ENCODE results near the gene TTC19.

Gene TTC19

GRCh38 chr17:15999141-15999973 is at the start of gene TTC19, which contains the start of gene ZSWIM7:
TTC19 (plus strand) TSS chr17:15999824; CDS start chr17:15999849, 25 bp downstream.
ZSWIM7 (minus strand) TSS chr17:15999704; CDS start chr17:15999594, 110 bp downstream.
- DNase-seq = peak; percentile 96
- TF ChIP-seq GATA1 (IDR thresholded peaks at IDR 0.05; ENCODE audit: low read depth, low read length) (no peak), POLR2A (IDR thresholded peaks at IDR 0.05; ENCODE audit: low read length) (peak; percentile 96)

GRCh38 chr17:15951368-15952047 is 48.1 kb upstream of the TTC19 start:
- TF ChIP-seq GATA1 (IDR thresholded peaks at IDR 0.05; ENCODE audit: low read depth, low read length) = no peak
- TF ChIP-seq POLR2A (IDR thresholded peaks at IDR 0.05; ENCODE audit: low read length) = no peak

GRCh38 chr17:15952048-15952532 is 47.5 kb upstream of the TTC19 start:
- TF ChIP-seq POLR2A (IDR thresholded peaks at IDR 0.05; ENCODE audit: low read length) (no peak), GATA1 (IDR thresholded peaks at IDR 0.05; ENCODE audit: low read depth, low read length) (no peak)
- DNase-seq = peak in 1 of 2 experiments; percentile 42

More at GRCh38 chr17:15951368-15952047, 48.1 kb upstream of the TTC19 start:
- DNase-seq = no peak

GRCh38 chr17:15952916-15953790 is 46.5 kb upstream of the TTC19 start:
- TF ChIP-seq POLR2A (IDR thresholded peaks at IDR 0.05; ENCODE audit: low read length) (no peak), GATA1 (IDR thresholded peaks at IDR 0.05; ENCODE audit: low read depth, low read length) (no peak)
- no peak for DNase-seq

GRCh38 chr17:15954222-15954621 is 45.4 kb upstream of the TTC19 start:
- DNase-seq = no peak
- TF ChIP-seq POLR2A (IDR thresholded peaks at IDR 0.05; ENCODE audit: low read length) (no peak), GATA1 (IDR thresholded peaks at IDR 0.05; ENCODE audit: low read depth, low read length) (no peak)

GRCh38 chr17:15955793-15956541 is 43.7 kb upstream of the TTC19 start:
- peak; percentile 76 to 83 for DNase-seq

GRCh38 chr17:15957206-15957605 is 42.4 kb upstream of the TTC19 start:
- peak; percentile 87 to 89 for DNase-seq
- TF ChIP-seq POLR2A (IDR thresholded peaks at IDR 0.05; ENCODE audit: low read length) = peak; percentile 42
- TF ChIP-seq GATA1 (IDR thresholded peaks at IDR 0.05; ENCODE audit: low read depth, low read length) = no peak

More at GRCh38 chr17:15955793-15956541, 43.7 kb upstream of the TTC19 start:
- no peak for TF ChIP-seq POLR2A (IDR thresholded peaks at IDR 0.05; ENCODE audit: low read length)
- no peak for TF ChIP-seq GATA1 (IDR thresholded peaks at IDR 0.05; ENCODE audit: low read depth, low read length)

- no peak for DNase-seq
- TF ChIP-seq POLR2A (IDR thresholded peaks at IDR 0.05; ENCODE audit: low read length) = no peak
- no peak for TF ChIP-seq GATA1 (IDR thresholded peaks at IDR 0.05; ENCODE audit: low read depth, low read length)
These were observed 41.9 kb upstream of the TTC19 start for GRCh38 chr17:15957608-15958307.

GRCh38 chr17:15958484-15958854 is 41.2 kb upstream of the TTC19 start:
- no peak for TF ChIP-seq POLR2A (IDR thresholded peaks at IDR 0.05; ENCODE audit: low read length)
- no peak for TF ChIP-seq GATA1 (IDR thresholded peaks at IDR 0.05; ENCODE audit: low read depth, low read length)
- DNase-seq = no peak

GRCh38 chr17:15963670-15964110 is 35.9 kb upstream of the TTC19 start:
- TF ChIP-seq POLR2A (IDR thresholded peaks at IDR 0.05; ENCODE audit: low read length) = no peak
- no peak for TF ChIP-seq GATA1 (IDR thresholded peaks at IDR 0.05; ENCODE audit: low read depth, low read length)
- DNase-seq = peak in 1 of 2 experiments; percentile 29

- TF ChIP-seq POLR2A (IDR thresholded peaks at IDR 0.05; ENCODE audit: low read length) (no peak), GATA1 (IDR thresholded peaks at IDR 0.05; ENCODE audit: low read depth, low read length) (no peak)
- DNase-seq = no peak
These were observed 34.1 kb upstream of the TTC19 start for GRCh38 chr17:15965528-15965927.

Measured in erythroblast (primary cell).